Measurements from ENCODE around the gene NKAP. TPM values are rescaled to one million over a fixed set of nuclear protein-coding genes. Genes with fewer than 3 reads are reported as not detected.
"Not testable (repeated sequence)": the region's sequence is repeated elsewhere in the genome, so short reads cannot be mapped to it uniquely, and the experiment has no call there.

NKAP gene
- total RNA-seq, 1 experiment from 2014 or later: 4.2 TPM

DNA sequence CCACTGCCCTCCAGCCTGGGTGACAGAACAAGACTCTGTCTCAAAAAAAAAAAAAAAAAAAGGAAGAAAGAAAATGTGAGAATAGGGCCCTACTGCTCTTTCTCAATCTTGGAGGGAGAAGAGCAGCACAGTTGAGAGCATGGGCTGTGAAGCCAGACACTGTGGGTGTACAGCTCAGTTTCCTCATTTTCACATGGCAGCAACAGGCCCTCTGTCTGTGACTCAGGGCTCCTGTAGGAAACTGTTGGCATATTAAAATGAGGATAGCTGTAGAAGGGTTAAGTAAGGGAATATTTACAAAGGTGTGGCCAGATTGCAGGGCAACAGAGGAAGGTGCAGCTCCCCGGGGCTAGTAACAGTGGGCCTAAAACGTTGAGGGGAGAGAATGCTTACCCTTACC is 44.4 kb downstream of the NKAP start:
- no peak for DNase-seq (ENCODE audit: low read depth in 1 of 2, low spot score in 2 of 2)
- Histone ChIP-seq H3K36me3 (no peaks in the 10 kb centered on the region), H3K27me3 (replicated peaks) (no peaks in the 10 kb centered on the region), H3K4me3 (no peak overlapping the region), H3K27ac (no peak overlapping the region), H3K9me3 (replicated peaks) (no peaks in the 10 kb centered on the region), H3K4me1 (replicated peaks) (no peaks in the 10 kb centered on the region)

GRCh38 chrX:119895843-119896326 is 47.7 kb downstream of the NKAP start, which contains the start of gene AKAP14:
AKAP14 (plus strand) TSS chrX:119895893; CDS start chrX:119903224, 7,331 bp downstream.
- H3K9me3 ChIP-seq (replicated peaks): no peaks in the 10 kb centered on the region
- H3K4me1 ChIP-seq (replicated peaks): no peaks in the 10 kb centered on the region
- H3K36me3 ChIP-seq: no peaks in the 10 kb centered on the region
- no peaks in the 10 kb centered on the region for H3K27me3 ChIP-seq (replicated peaks)
- H3K27ac ChIP-seq: no peak within 1 kb of the TSS
- DNase-seq (ENCODE audit: low read depth in 1 of 2, low spot score in 2 of 2): no peak
- H3K4me3 ChIP-seq: no peak within 1 kb of the TSS

GRCh38 chrX:119891961-119892692 is 51.4 kb downstream of the NKAP start:
- not testable (repeated sequence) for H3K36me3 ChIP-seq; H3K9me3 ChIP-seq (replicated peaks); H3K27ac ChIP-seq; H3K27me3 ChIP-seq (replicated peaks); H3K4me1 ChIP-seq (replicated peaks); DNase-seq (ENCODE audit: low read depth in 1 of 2, low spot score in 2 of 2); H3K4me3 ChIP-seq

GRCh38 chrX:119890626-119891025 is 52.9 kb downstream of the NKAP start:
- H3K27me3 ChIP-seq (replicated peaks); H3K36me3 ChIP-seq; H3K27ac ChIP-seq; H3K4me1 ChIP-seq (replicated peaks); H3K4me3 ChIP-seq; H3K9me3 ChIP-seq (replicated peaks); DNase-seq (ENCODE audit: low read depth in 1 of 2, low spot score in 2 of 2): not testable (repeated sequence)

- no peaks in the 10 kb centered on the region for H3K27me3 ChIP-seq (replicated peaks)
- H3K4me1 ChIP-seq (replicated peaks): no peaks in the 10 kb centered on the region
- H3K27ac ChIP-seq: no peak overlapping the region
- H3K36me3 ChIP-seq: no peaks in the 10 kb centered on the region
- 0 out of 2 replicates have a peak overlapping the region, but pooled peaks have one; percentile 12 for H3K4me3 ChIP-seq
- H3K9me3 ChIP-seq (replicated peaks): no peaks in the 10 kb centered on the region
- peak; percentile 29 to 66 for DNase-seq (ENCODE audit: low read depth in 1 of 2, low spot score in 2 of 2)
These were observed 55.7 kb downstream of the NKAP start for GRCh38 chrX:119887721-119888425.

DNA sequence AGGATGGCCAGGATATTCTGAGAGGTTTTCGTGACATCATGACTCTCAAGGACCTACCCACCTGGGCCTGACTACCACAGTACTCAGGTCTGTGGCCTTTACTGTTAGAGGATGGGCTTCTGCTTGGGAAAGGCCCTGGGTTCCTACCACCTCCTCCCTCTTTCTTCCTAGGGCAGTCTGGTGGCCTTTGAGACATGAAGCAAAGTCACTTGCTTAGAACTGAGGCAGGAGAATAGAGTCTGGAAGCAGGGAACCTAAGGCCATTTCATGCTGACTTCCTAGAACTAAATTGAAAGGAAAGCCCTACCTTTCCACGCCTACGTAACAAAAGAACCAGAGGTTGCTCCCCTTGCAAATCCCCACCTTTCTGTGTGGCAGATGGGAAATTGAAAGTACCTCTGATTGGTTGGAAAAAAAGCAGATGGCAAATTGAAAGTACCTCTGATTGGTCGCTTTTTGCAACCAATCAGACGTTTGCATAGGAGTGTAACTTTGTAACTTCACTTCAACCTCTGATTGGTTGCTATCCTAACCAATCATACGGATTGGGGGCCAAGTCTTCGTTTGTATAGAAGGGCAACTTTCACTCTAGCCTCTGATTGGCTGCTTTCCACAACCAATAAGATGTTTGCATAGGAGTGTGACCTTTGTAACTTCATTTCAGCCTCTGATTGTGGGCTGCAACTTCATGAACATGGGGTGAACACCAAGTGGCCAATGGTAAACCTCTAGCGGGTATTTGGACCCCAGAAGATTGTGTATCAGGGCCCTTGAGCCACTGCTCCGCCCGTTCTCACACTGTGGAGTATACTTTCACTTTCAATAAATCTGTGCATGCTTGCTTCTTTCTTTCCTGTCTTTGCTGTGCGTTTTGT is 57.8 kb downstream of the NKAP start:
- Histone ChIP-seq H3K9me3 (replicated peaks) (no peaks in the 10 kb centered on the region), H3K4me1 (replicated peaks) (no peaks in the 10 kb centered on the region), H3K4me3 (peak overlapping the region; percentile 11; the same call in 1 of the 2 replicates), H3K27me3 (replicated peaks) (no peaks in the 10 kb centered on the region), H3K27ac (no peak overlapping the region), H3K36me3 (no peaks in the 10 kb centered on the region)
- peak in 1 of 2 experiments; percentile 7 for DNase-seq (ENCODE audit: low read depth in 1 of 2, low spot score in 2 of 2)

DNA sequence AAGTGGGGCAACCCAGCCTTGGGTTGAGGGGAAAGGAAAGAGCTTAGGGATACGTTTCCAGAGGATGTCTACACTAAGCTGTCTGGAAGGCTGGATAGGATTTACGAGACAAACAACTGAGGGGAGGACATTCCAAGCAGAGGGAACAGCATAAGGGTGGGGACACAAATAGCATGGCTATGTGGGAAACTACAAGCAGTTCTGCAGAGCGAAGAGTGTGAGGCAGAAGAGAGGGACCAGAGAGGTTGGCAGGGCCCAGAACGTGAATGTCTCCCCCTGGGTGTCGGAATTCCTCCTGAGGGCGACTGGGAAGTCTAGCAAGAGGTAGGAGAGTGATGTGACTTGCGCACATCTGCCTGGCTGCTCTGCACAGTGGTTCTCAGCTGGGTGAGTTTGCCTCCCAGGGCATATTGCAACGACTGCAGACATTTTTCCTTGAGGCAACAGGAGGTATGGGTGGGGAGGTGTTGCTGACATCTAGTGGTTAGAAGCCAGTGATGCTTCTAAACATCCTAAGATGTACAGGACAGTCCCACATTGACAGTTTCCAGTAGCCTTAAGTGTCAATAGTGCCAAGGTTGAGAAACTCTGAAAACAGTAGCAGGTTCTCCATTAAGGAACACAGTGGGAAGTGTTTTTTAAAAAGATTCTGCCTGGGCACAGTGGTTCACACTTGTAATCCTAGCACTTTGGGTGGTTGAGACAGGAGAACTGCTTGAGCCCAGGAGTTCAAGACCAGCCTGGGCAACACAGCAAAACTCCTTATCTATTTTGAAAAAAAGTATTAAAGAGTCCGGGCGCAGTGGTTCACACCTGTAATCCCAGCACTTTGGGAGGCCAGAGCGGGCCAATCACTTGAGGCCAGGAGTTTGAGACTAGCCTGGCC is 62.8 kb downstream of the NKAP start:
- no peak overlapping the region for H3K27ac ChIP-seq
- no peaks in the 10 kb centered on the region for H3K27me3 ChIP-seq (replicated peaks)
- H3K9me3 ChIP-seq (replicated peaks): no peaks in the 10 kb centered on the region
- H3K36me3 ChIP-seq: peaks cover 4% of the 10 kb centered on the region; the same call in 1 of the 2 replicates
- no peaks in the 10 kb centered on the region for H3K4me1 ChIP-seq (replicated peaks)
- DNase-seq (ENCODE audit: low read depth in 1 of 2, low spot score in 2 of 2): peak; percentile 25 to 41
- H3K4me3 ChIP-seq: no peak overlapping the region

DNA sequence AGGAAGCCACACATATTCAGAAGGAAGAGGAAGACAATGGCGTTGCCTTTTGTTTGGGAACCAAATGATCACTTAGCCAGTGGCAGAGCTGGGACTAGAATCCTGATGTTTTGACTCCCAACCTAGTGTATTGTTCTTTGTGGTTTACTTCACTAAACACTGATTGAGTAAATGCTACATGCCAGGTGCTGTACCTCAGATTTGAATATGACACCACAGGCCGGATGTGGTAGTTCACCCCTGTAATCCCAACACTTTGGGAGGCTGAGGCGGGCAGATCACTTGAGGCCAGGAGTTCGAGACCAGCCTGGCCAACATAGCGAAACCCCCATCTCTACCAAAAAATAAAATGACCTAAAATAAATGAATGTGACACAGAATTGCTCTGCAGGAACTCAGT is 63.5 kb downstream of the NKAP start:
- Histone ChIP-seq H3K36me3 (peaks cover 9% of the 10 kb centered on the region; the same call in 1 of the 2 replicates), H3K27me3 (replicated peaks) (no peaks in the 10 kb centered on the region), H3K4me1 (replicated peaks) (no peaks in the 10 kb centered on the region), H3K27ac (no peak overlapping the region), H3K9me3 (replicated peaks) (no peaks in the 10 kb centered on the region), H3K4me3 (no peak overlapping the region)
- no peak for DNase-seq (ENCODE audit: low read depth in 1 of 2, low spot score in 2 of 2)

DNA sequence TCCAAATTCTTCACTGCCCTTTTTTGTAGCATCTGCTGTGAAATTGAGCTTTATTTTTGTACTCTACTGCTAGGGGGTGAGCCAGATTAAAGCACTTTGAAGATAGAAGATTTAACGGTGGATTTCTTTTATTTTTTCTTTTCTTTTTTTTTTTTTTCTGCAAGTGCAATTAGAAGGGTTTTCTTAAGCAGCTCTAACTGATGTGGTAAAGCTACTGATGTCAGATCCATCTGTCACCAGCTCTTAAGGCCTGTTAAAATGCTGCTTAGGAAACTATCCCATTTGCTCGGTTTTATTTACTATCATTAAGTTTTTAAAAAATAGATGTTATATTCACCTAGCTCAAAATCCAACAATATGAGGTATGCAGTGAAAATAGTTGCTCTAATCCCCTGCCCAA is 64.8 kb downstream of the NKAP start:
- H3K27ac ChIP-seq: no peak overlapping the region
- no peaks in the 10 kb centered on the region for H3K27me3 ChIP-seq (replicated peaks)
- no peaks in the 10 kb centered on the region for H3K4me1 ChIP-seq (replicated peaks)
- H3K9me3 ChIP-seq (replicated peaks): no peaks in the 10 kb centered on the region
- H3K4me3 ChIP-seq: no peak overlapping the region
- peaks cover 9% of the 10 kb centered on the region; the same call in 1 of the 2 replicates for H3K36me3 ChIP-seq
- no peak for DNase-seq (ENCODE audit: low read depth in 1 of 2, low spot score in 2 of 2)

DNA sequence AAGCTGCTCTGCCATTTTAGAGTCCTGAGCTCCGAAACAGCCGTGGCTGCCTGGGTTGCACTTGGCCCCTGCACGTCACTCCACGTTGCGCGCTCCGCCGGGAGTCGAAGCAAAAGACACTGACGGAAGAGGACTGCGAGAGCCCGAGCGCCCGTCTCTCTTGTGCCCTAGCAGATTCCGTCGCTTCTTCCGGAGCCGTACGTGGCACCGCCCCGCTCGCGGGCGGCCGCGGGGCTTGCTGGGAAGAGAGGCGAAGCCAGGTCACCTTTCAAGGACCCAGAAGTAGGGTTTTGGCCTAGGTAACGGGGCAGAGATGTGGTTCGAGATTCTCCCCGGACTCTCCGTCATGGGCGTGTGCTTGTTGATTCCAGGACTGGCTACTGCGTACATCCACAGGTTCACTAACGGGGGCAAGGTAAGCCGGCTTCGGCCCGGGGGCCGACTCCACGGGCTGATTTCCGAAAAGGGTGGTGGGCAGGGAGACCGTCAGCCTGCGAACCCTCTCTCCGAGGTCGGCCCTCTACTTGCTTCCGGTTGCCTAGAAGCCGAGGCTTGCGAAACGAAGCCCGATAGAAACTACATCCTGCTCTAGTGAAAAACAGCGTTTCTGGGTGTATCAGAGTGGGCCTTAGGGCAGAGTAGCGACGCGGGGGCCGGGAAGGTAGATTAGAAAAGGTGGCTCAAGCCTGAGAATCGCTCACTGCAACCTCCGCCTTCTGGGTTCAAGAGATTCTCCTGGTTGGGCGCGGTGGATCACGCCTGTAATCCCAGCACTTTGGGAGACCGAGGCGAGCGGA is 71.8 kb downstream of the NKAP start, which contains the start of the genes NDUFA1 and RNF113A:
NDUFA1 (plus strand) TSS at position 234 of the 797 bp plus-strand sequence; CDS start at position 314, 80 bp downstream.
RNF113A (minus strand) TSS at position 135 of the 797 bp plus-strand sequence; CDS start at position 15, 120 bp downstream.
- Histone ChIP-seq H3K4me3 (peak within 1 kb of the TSS; percentile 68), H3K36me3 (peaks cover 9% of the 10 kb centered on the region; the same call in 1 of the 2 replicates), H3K27ac (peak within 1 kb of the TSS; percentile 73), H3K9me3 (replicated peaks) (no peaks in the 10 kb centered on the region), H3K4me1 (replicated peaks) (no peaks in the 10 kb centered on the region), H3K27me3 (replicated peaks) (no peaks in the 10 kb centered on the region)
- peak; percentile 81 to 83 for DNase-seq (ENCODE audit: low read depth in 1 of 2, low spot score in 2 of 2)

GRCh38 chrX:119871245-119871598 is 72.3 kb downstream of the NKAP start:
- Histone ChIP-seq H3K4me3 (peak overlapping the region; percentile 68), H3K27me3 (replicated peaks) (no peaks in the 10 kb centered on the region), H3K9me3 (replicated peaks) (no peaks in the 10 kb centered on the region), H3K4me1 (replicated peaks) (no peaks in the 10 kb centered on the region), H3K27ac (peak overlapping the region; percentile 73), H3K36me3 (peaks cover 9% of the 10 kb centered on the region; the same call in 1 of the 2 replicates)
- no peak for DNase-seq (ENCODE audit: low read depth in 1 of 2, low spot score in 2 of 2)
